K562 (cell line): ENCODE measurements around the gene CBX8. TPM values are rescaled to one million over a fixed set of nuclear protein-coding genes. Genes with fewer than 3 reads are reported as not detected.
A peak's percentile ranks its signal among the peaks of the same experiment; 100 is the strongest.

ENCODE experiments used
- BHLHE40 ChIP-seq: IDR thresholded peaks from 2 replicates; pipeline ENCODE4 v1.6.1; 2011; ENCODE audit warnings: low read length, improper control_type of control experiment
- BMI1 ChIP-seq: fragments of 150-350 bp; IDR thresholded peaks from 2 replicates; pipeline ENCODE4 v1.6.1; 2014; ENCODE audit warnings: low read length
- CXXC5 ChIP-seq: fragments of 250-450 bp; sonication (Bioruptor Pico); IDR thresholded peaks from 2 replicates; pipeline ENCODE4 v1.8.0; 2022; ENCODE audit warnings: inconsistent platforms, mild to moderate bottlenecking, moderate library complexity
- EGR1 ChIP-seq: fragments of 450-650 bp; conservative IDR thresholded peaks from 2 replicates; pipeline ENCODE4 v1.6.1; 2017; ENCODE audit warnings: mild to moderate bottlenecking
- EP400 ChIP-seq: fragments of 450-650 bp; IDR thresholded peaks from 2 replicates; pipeline ENCODE4 v1.6.1; 2017; ENCODE audit warnings: antibody characterized with exemption, mild to moderate bottlenecking, moderate library complexity
- HNRNPL ChIP-seq: fragments of 200-400 bp; formaldehyde crosslinking; IDR thresholded peaks from 2 replicates; pipeline ENCODE4 v1.6.1; 2017; ENCODE audit warnings: low read depth, mild to moderate bottlenecking, low read length
- LARP7 ChIP-seq: fragments of 450-650 bp; IDR thresholded peaks from 2 replicates; pipeline ENCODE4 v1.6.1; 2016
- MEF2D ChIP-seq: conservative IDR thresholded peaks from 2 replicates; pipeline ENCODE4 v1.6.1; 2016; ENCODE audit warnings: low read depth, missing genetic modification characterization, missing compliant biosample characterization
- NUFIP1 ChIP-seq: fragments of 450-650 bp; IDR thresholded peaks from 2 replicates; pipeline ENCODE4 v1.6.1; 2018; ENCODE audit not compliant: partially characterized antibody
- PRPF4 ChIP-seq: fragments of 200-400 bp; formaldehyde crosslinking; IDR thresholded peaks from one replicate; pipeline ENCODE4 v1.6.1; 2017; ENCODE audit warnings: low read length, low read depth, mild to moderate bottlenecking; ENCODE audit not compliant: insufficient read depth, poor library complexity, severe bottlenecking
- RB1 ChIP-seq: fragments of 450-650 bp; IDR thresholded peaks from 2 replicates; pipeline ENCODE4 v1.6.1; 2017; ENCODE audit warnings: low read depth, mild to moderate bottlenecking
- RBM22 ChIP-seq: fragments of 200-400 bp; formaldehyde crosslinking; IDR thresholded peaks from 2 replicates; pipeline ENCODE4 v1.6.1; 2018; ENCODE audit warnings: low read length, low read depth; ENCODE audit not compliant: poor library complexity, severe bottlenecking
- RBM39 ChIP-seq: fragments of 200-400 bp; formaldehyde crosslinking; optimal IDR thresholded peaks from 2 replicates; pipeline ENCODE3; 2018; ENCODE audit warnings: low read depth, low read length
- SAFB ChIP-seq: fragments of 200-400 bp; formaldehyde crosslinking; IDR thresholded peaks from 2 replicates; pipeline ENCODE4 v1.6.1; 2017; ENCODE audit warnings: low read depth, low read length, borderline replicate concordance
- SETDB1 ChIP-seq: IDR thresholded peaks from one replicate; pipeline ENCODE4 v1.6.1; 2012; ENCODE audit warnings: low read length, control low read depth, inconsistent platforms
- SIN3B ChIP-seq: fragments of 450-650 bp; IDR thresholded peaks from 2 replicates; pipeline ENCODE4 v1.6.1; 2017; ENCODE audit warnings: low read depth, mild to moderate bottlenecking, moderate library complexity
- ZFX ChIP-seq: sonication (generic); formaldehyde crosslinking; IDR thresholded peaks from 2 replicates; pipeline ENCODE4 v1.8.0; 2022; ENCODE audit warnings: mild to moderate bottlenecking, missing genetic modification reagents, moderate library complexity
- ZNF143 ChIP-seq: sonication (generic); formaldehyde crosslinking; IDR thresholded peaks from 2 replicates; pipeline ENCODE4 v1.9.0; 2022; ENCODE audit warnings: mild to moderate bottlenecking, missing genetic modification reagents
- ZNF232 ChIP-seq: sonication (generic); formaldehyde crosslinking; IDR thresholded peaks from 2 replicates; pipeline ENCODE4 v1.8.0; 2022; ENCODE audit warnings: mild to moderate bottlenecking, missing genetic modification reagents
- ZNF584 ChIP-seq: fragments of 200-800 bp; sonication (Bioruptor generic); IDR thresholded peaks from 2 replicates; pipeline ENCODE4 v1.6.1; 2016; ENCODE audit warnings: low read depth, mild to moderate bottlenecking, missing genetic modification characterization, missing compliant biosample characterization
- polyA plus RNA-seq, 8 experiments: library from polyadenylated mRNA; depleted of rRNA in 4 of 8; stranded (reverse) in 5 of 8; unstranded in 3 of 8; fragments of >200 nt; fragmentation: Nextera tagmentation in 2 of 8; fragmentation: Illumina TruSeq in 1 of 8; extraction: Ambion mirVana in 2 of 8; extraction: Trizol in 1 of 8; gene quantifications; 2 replicates each; pipeline versions ENCODE4 v1.2.1 to v1.2.3, GENCODE V29; 2011 to 2014; ENCODE audit warnings: inconsistent platforms in 1 of 8, missing spikeins in 1 of 8
- total RNA-seq, 7 experiments: library from RNA; depleted of rRNA in 6 of 7; stranded (reverse); fragments of >200 nt in 6 of 7; fragmentation: Illumina TruSeq in 2 of 7; extraction: Trizol in 2 of 7; gene quantifications; 2 replicates each; pipeline versions ENCODE4 v1.2.1 to v1.2.3, GENCODE V29; 2011 to 2021; ENCODE audit warnings: low replicate concordance in 1 of 7
- TF ChIP-seq, protein P1 (sequence below): fragments of 200-800 bp; sonication (Bioruptor generic); IDR thresholded peaks from 2 replicates; pipeline ENCODE4 v1.6.1; 2017; ENCODE audit warnings: missing genetic modification characterization, missing compliant biosample characterization
- TF ChIP-seq, protein P2 (sequence below), 3 experiments: fragments of 200-800 bp in 1 of 3; sonication (Bioruptor generic) in 1 of 3; sonication (generic) in 1 of 3; formaldehyde crosslinking in 1 of 3; IDR thresholded peaks; 2 replicates each; pipeline versions ENCODE4 v1.6.1 to v1.8.0; 2016 to 2022; ENCODE audit warnings: mild to moderate bottlenecking in 2 of 3, missing compliant biosample characterization in 2 of 3, missing genetic modification characterization in 2 of 3, missing genetic modification reagents in 1 of 3
- TF ChIP-seq, protein P3 (sequence below): sonication (generic); formaldehyde crosslinking; IDR thresholded peaks from 2 replicates; pipeline ENCODE4 v1.8.0; 2022; ENCODE audit warnings: mild to moderate bottlenecking, missing genetic modification reagents

CBX8 gene
- total and polyA plus RNA-seq, 9 of the 15 experiments (the other 6 are each of a cell fraction or from before 2014, with no cell fraction given) = 0.08 to 11.9 (median 2.6) TPM

DNA sequence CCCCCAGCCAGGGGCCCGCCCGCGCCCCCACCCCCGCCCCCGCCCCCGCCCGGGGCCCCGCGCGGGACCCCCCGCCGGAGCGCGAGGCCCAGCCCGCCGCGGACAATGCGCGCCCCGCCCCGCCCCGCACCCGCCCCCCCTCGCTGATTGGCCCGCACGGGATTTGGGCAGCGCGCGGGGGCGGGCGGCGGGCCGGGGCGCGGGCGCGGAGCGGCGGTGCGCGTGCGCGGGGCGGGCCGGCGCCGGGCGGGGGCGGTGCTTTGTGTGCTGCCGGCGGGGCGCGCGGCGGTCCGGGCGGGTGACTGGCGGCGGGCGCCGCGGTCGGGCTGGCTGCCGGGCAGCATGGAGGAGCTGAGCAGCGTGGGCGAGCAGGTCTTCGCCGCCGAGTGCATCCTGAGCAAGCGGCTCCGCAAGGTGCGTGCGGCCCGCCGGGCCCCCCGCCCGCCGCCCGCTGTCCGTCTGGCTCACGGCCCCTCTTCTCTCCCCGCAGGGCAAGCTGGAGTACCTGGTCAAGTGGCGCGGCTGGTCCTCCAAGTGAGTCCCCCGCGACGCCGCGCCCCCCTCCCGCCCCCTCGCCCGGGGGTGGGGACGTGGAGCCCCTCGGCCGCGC is 18.9 kb downstream of the CBX8 start, which contains the start of gene CBX2 (continued):
- TF ChIP-seq MEF2D (tag) = no peak
- TF ChIP-seq, protein P1, sequence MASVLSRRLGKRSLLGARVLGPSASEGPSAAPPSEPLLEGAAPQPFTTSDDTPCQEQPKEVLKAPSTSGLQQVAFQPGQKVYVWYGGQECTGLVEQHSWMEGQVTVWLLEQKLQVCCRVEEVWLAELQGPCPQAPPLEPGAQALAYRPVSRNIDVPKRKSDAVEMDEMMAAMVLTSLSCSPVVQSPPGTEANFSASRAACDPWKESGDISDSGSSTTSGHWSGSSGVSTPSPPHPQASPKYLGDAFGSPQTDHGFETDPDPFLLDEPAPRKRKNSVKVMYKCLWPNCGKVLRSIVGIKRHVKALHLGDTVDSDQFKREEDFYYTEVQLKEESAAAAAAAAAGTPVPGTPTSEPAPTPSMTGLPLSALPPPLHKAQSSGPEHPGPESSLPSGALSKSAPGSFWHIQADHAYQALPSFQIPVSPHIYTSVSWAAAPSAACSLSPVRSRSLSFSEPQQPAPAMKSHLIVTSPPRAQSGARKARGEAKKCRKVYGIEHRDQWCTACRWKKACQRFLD (CRISPR knock-in tag) = peak; percentile 44; the same call in 1 of the 2 replicates
- no peak for TF ChIP-seq SAFB
- no peak for TF ChIP-seq LARP7
- TF ChIP-seq BHLHE40 = no peak
- TF ChIP-seq RBM22 = peak; percentile 4
- TF ChIP-seq SIN3B = 0 out of 2 replicates have a peak, but pooled peaks have one; percentile 33
- peak; percentile 76 for TF ChIP-seq RB1
- peak; percentile 19 for TF ChIP-seq CXXC5 (CRISPR knock-in tag)
- TF ChIP-seq, protein P2, sequence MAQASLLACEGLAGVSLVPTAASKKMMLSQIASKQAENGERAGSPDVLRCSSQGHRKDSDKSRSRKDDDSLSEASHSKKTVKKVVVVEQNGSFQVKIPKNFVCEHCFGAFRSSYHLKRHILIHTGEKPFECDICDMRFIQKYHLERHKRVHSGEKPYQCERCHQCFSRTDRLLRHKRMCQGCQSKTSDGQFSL (CRISPR knock-in tag; IDR thresholded peaks at IDR 0.05) = no peak
- TF ChIP-seq, protein P2 (tag; IDR thresholded peaks at IDR 0.05) = no peak
- TF ChIP-seq, protein P3, sequence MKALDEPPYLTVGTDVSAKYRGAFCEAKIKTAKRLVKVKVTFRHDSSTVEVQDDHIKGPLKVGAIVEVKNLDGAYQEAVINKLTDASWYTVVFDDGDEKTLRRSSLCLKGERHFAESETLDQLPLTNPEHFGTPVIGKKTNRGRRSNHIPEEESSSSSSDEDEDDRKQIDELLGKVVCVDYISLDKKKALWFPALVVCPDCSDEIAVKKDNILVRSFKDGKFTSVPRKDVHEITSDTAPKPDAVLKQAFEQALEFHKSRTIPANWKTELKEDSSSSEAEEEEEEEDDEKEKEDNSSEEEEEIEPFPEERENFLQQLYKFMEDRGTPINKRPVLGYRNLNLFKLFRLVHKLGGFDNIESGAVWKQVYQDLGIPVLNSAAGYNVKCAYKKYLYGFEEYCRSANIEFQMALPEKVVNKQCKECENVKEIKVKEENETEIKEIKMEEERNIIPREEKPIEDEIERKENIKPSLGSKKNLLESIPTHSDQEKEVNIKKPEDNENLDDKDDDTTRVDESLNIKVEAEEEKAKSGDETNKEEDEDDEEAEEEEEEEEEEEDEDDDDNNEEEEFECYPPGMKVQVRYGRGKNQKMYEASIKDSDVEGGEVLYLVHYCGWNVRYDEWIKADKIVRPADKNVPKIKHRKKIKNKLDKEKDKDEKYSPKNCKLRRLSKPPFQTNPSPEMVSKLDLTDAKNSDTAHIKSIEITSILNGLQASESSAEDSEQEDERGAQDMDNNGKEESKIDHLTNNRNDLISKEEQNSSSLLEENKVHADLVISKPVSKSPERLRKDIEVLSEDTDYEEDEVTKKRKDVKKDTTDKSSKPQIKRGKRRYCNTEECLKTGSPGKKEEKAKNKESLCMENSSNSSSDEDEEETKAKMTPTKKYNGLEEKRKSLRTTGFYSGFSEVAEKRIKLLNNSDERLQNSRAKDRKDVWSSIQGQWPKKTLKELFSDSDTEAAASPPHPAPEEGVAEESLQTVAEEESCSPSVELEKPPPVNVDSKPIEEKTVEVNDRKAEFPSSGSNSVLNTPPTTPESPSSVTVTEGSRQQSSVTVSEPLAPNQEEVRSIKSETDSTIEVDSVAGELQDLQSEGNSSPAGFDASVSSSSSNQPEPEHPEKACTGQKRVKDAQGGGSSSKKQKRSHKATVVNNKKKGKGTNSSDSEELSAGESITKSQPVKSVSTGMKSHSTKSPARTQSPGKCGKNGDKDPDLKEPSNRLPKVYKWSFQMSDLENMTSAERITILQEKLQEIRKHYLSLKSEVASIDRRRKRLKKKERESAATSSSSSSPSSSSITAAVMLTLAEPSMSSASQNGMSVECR (CRISPR knock-in tag) = peak; percentile 21; the same call in 1 of the 2 replicates
- TF ChIP-seq ZNF584 (CRISPR knock-in tag) = no peak
- TF ChIP-seq ZFX (CRISPR knock-in tag) = no peak; the same call in 1 of the 2 replicates
- TF ChIP-seq RBM39 = no peak
- TF ChIP-seq HNRNPL = peak; percentile 2; the same call in 1 of the 2 replicates
- no peak for TF ChIP-seq ZNF232 (CRISPR knock-in tag)
- TF ChIP-seq EGR1 = peak; percentile 37; the same call in 1 of the 2 replicates
- no peak for TF ChIP-seq BMI1
- TF ChIP-seq EP400 = no peak
- TF ChIP-seq NUFIP1 = no peak
- no peak for TF ChIP-seq SETDB1
- TF ChIP-seq PRPF4 = no peak
- TF ChIP-seq ZNF143 = no peak
